SK-N-SH (cell line): ENCODE results near the gene ANKMY1. TPM values are rescaled to one million over a fixed set of nuclear protein-coding genes. Genes with fewer than 3 reads are reported as not detected.

ENCODE experiments used
- CTCF ChIA-PET: fragments of 300-600, 350-600 bp; formaldehyde crosslinking; extraction: SDS; loops from one replicate; lab custom pipeline; 2021; lab: Yijun Ruan, JAX
- POLR2A ChIA-PET: fragments of 350-600 bp; sonication (Branson Sonifier 250); formaldehyde crosslinking; extraction: SDS; loops from one replicate; lab custom pipeline; 2020; ENCODE audit warnings: antibody characterized with exemption, inconsistent platforms; lab: Yijun Ruan, JAX
- DNase-seq: peaks from one replicate; pipeline ENCODE4 v3.0.0; 2012
- H2AFZ ChIP-seq: fragments of 200-600 bp; sonication (generic); 2 replicates; pipeline ENCODE4 v1.8.1; 2016; ENCODE audit warnings: antibody characterized with exemption, mild to moderate bottlenecking, low read depth
- H3F3A ChIP-seq: fragments of 200-600 bp; sonication (generic); replicated peaks from 2 replicates; pipeline ENCODE3; 2016; ENCODE audit warnings: antibody characterized with exemption, mild to moderate bottlenecking; ENCODE audit not compliant: insufficient read depth
- H3K27ac ChIP-seq, 2 experiments: fragments of 200-500 bp in 1 of 2; fragments of 200-600 bp in 1 of 2; sonication (Bioruptor generic) in 1 of 2; sonication (generic), shearing (Covaris generic) in 1 of 2; 2 replicates each; pipeline versions ENCODE4 v1.5.1 to v1.6.1; 2014 to 2016; ENCODE audit warnings: low read depth in 2 of 2, inconsistent platforms in 1 of 2, low read length in 1 of 2, mild to moderate bottlenecking in 1 of 2, mixed read lengths in 1 of 2
- H3K27me3 ChIP-seq: fragments of 200-600 bp; sonication (generic), shearing (Covaris generic); 2 replicates; pipeline ENCODE4 v1.6.1; 2016; ENCODE audit warnings: mixed run types; ENCODE audit not compliant: insufficient read depth
- H3K36me3 ChIP-seq, 2 experiments: fragments of 200-500 bp in 1 of 2; fragments of 200-600 bp in 1 of 2; sonication (Bioruptor generic) in 1 of 2; sonication (generic) in 1 of 2; replicated peaks in 1 of 2; 2 replicates each; pipeline versions ENCODE3 to v1.5.1; 2014 to 2016; ENCODE audit warnings: low read length in 1 of 2, mild to moderate bottlenecking in 1 of 2; ENCODE audit not compliant: insufficient read depth in 2 of 2, control insufficient read depth in 1 of 2
- H3K4me1 ChIP-seq, 2 experiments: fragments of 200-500 bp in 1 of 2; fragments of 200-600 bp in 1 of 2; sonication (Bioruptor generic) in 1 of 2; sonication (generic), shearing (Covaris generic) in 1 of 2; 2 replicates each; pipeline versions ENCODE4 v1.5.1 to v1.6.1; 2014 to 2016; ENCODE audit warnings: low read depth in 1 of 2, low read length in 1 of 2, mixed run types in 1 of 2; ENCODE audit not compliant: insufficient read depth in 2 of 2, control insufficient read depth in 1 of 2
- H3K4me2 ChIP-seq: fragments of 200-600 bp; sonication (generic), shearing (Covaris generic); 2 replicates; pipeline ENCODE4 v1.6.1; 2017; ENCODE audit warnings: mixed run types
- H3K4me3 ChIP-seq, 2 experiments: fragments of 200-500 bp in 1 of 2; fragments of 200-600 bp in 1 of 2; sonication (Bioruptor generic) in 1 of 2; sonication (generic), shearing (Covaris generic) in 1 of 2; 2 replicates each; pipeline versions ENCODE4 v1.5.1 to v1.8.1; 2014 to 2016; ENCODE audit warnings: low read depth in 2 of 2, inconsistent platforms in 1 of 2, low read length in 1 of 2, mild to moderate bottlenecking in 1 of 2, mixed read lengths in 1 of 2, moderate library complexity in 1 of 2
- H3K79me2 ChIP-seq: fragments of 200-600 bp; sonication (generic); 2 replicates; pipeline ENCODE4 v1.8.1; 2017; ENCODE audit warnings: mild to moderate bottlenecking; ENCODE audit not compliant: insufficient read depth
- H3K9ac ChIP-seq: fragments of 200-600 bp; sonication (generic); 2 replicates; pipeline ENCODE4 v1.6.1; 2017; ENCODE audit warnings: mixed run types
- H3K9me2 ChIP-seq: fragments of 200-600 bp; sonication (generic); 2 replicates; pipeline ENCODE4 v1.6.1; 2017; ENCODE audit warnings: mixed run types
- H3K9me3 ChIP-seq: fragments of 200-600 bp; sonication (generic); 2 replicates; pipeline ENCODE4 v1.6.1; 2017; ENCODE audit warnings: mixed run types, mild to moderate bottlenecking, moderate library complexity
- H4K20me1 ChIP-seq: fragments of 200-600 bp; sonication (generic); 2 replicates; pipeline ENCODE4 v1.6.1; 2017; ENCODE audit warnings: mild to moderate bottlenecking, mixed run types; ENCODE audit not compliant: insufficient read depth
- CTCF ChIP-seq: fragments of 200-600 bp; sonication (generic); IDR thresholded peaks from 2 replicates; pipeline ENCODE4 v1.6.1; 2017; ENCODE audit warnings: antibody characterized with exemption, mild to moderate bottlenecking, moderate library complexity
- ELF1 ChIP-seq: IDR thresholded peaks from 2 replicates; pipeline ENCODE4 v1.4.0; 2012
- EP300 ChIP-seq, 2 experiments: IDR thresholded peaks; 2 replicates each; pipeline versions ENCODE4 v1.4.0 to v1.6.1; 2012; ENCODE audit warnings: borderline replicate concordance in 1 of 2, low read depth in 1 of 2, low read length in 1 of 2
- EZH2phosphoT487 ChIP-seq: fragments of 200-600 bp; sonication (generic); IDR thresholded peaks from 2 replicates; pipeline ENCODE4 v1.6.1; 2017; ENCODE audit warnings: low read depth, mixed run types, mild to moderate bottlenecking, antibody characterized with exemption, moderate library complexity, borderline replicate concordance
- FOSL2 ChIP-seq: IDR thresholded peaks from 2 replicates; pipeline ENCODE4 v1.4.0; 2012; ENCODE audit warnings: low read depth, mild to moderate bottlenecking, moderate library complexity, borderline replicate concordance
- FOXJ3 ChIP-seq: sonication (generic); formaldehyde crosslinking; IDR thresholded peaks from 2 replicates; pipeline ENCODE4 v1.5.1; 2020; ENCODE audit warnings: mild to moderate bottlenecking, missing genetic modification reagents
- GATA2 ChIP-seq: sonication (generic); formaldehyde crosslinking; IDR thresholded peaks from 2 replicates; pipeline ENCODE4 v1.5.0; 2020; ENCODE audit warnings: mild to moderate bottlenecking, missing genetic modification reagents
- JUND ChIP-seq: IDR thresholded peaks from 2 replicates; pipeline ENCODE4 v1.4.0; 2012
- MEF2A ChIP-seq: IDR thresholded peaks from 2 replicates; pipeline ENCODE4 v1.4.0; 2012; ENCODE audit warnings: low read depth, borderline replicate concordance
- MXI1 ChIP-seq: IDR thresholded peaks from 2 replicates; pipeline ENCODE4 v1.6.1; 2012; ENCODE audit warnings: mild to moderate bottlenecking, low read depth, low read length, improper control_type of control experiment
- NRF1 ChIP-seq: IDR thresholded peaks from 2 replicates; pipeline ENCODE4 v1.6.1; 2012; ENCODE audit warnings: low read depth, mild to moderate bottlenecking, low read length
- POLR2AphosphoS5 ChIP-seq: IDR thresholded peaks from 2 replicates; pipeline ENCODE4 v1.6.1; 2012; ENCODE audit warnings: low read depth, low read length
- RAD21 ChIP-seq: IDR thresholded peaks from 2 replicates; pipeline ENCODE4 v1.6.1; 2012; ENCODE audit warnings: mild to moderate bottlenecking, low read length
- RCOR1 ChIP-seq: fragments of 150-350 bp; IDR thresholded peaks from 2 replicates; pipeline ENCODE4 v1.6.1; 2017; ENCODE audit warnings: antibody characterized with exemption, low read length
- RFX5 ChIP-seq: IDR thresholded peaks from 2 replicates; pipeline ENCODE4 v1.6.1; 2012; ENCODE audit warnings: mild to moderate bottlenecking, improper control_type of control experiment, low read length
- RXRA ChIP-seq: IDR thresholded peaks from 2 replicates; pipeline ENCODE4 v1.4.0; 2012; ENCODE audit warnings: low read depth, mild to moderate bottlenecking, borderline replicate concordance
- SMC3 ChIP-seq: IDR thresholded peaks from 2 replicates; pipeline ENCODE4 v1.6.1; 2012; ENCODE audit warnings: low read depth, low read length, improper control_type of control experiment
- TCF12 ChIP-seq: IDR thresholded peaks from 2 replicates; pipeline ENCODE4 v1.4.0; 2012
- YY1 ChIP-seq: IDR thresholded peaks from 2 replicates; pipeline ENCODE4 v1.4.0; 2012; ENCODE audit warnings: low read depth, mild to moderate bottlenecking
- ZBTB33 ChIP-seq: IDR thresholded peaks from 2 replicates; pipeline ENCODE4 v1.4.0; 2012; ENCODE audit warnings: low read depth, borderline replicate concordance
- WGBS: methylation state at CpG from one replicate; pipeline ENCODE4 v1.1.6; 2017; ENCODE audit warnings: low lambda C conversion rate; 5-methylcytosine and 5-hydroxymethylcytosine counted together
- polyA plus RNA-seq, 3 experiments: library from polyadenylated mRNA; depleted of rRNA; stranded (reverse); fragments of >200 nt; gene quantifications; 2 replicates each; pipeline ENCODE4 v1.2.3, GENCODE V29; 2012
- TF ChIP-seq, protein P1 (sequence below): IDR thresholded peaks from 2 replicates; pipeline ENCODE4 v1.6.1; 2012; ENCODE audit warnings: mild to moderate bottlenecking, low read depth, low read length, moderate library complexity
- TF ChIP-seq, protein P2 (sequence below): IDR thresholded peaks from 2 replicates; pipeline ENCODE4; 2012

ANKMY1 gene
- polyA plus RNA-seq, 1 of the 3 experiments (the other 2 are of a cell fraction), result 12.1 TPM

DNA sequence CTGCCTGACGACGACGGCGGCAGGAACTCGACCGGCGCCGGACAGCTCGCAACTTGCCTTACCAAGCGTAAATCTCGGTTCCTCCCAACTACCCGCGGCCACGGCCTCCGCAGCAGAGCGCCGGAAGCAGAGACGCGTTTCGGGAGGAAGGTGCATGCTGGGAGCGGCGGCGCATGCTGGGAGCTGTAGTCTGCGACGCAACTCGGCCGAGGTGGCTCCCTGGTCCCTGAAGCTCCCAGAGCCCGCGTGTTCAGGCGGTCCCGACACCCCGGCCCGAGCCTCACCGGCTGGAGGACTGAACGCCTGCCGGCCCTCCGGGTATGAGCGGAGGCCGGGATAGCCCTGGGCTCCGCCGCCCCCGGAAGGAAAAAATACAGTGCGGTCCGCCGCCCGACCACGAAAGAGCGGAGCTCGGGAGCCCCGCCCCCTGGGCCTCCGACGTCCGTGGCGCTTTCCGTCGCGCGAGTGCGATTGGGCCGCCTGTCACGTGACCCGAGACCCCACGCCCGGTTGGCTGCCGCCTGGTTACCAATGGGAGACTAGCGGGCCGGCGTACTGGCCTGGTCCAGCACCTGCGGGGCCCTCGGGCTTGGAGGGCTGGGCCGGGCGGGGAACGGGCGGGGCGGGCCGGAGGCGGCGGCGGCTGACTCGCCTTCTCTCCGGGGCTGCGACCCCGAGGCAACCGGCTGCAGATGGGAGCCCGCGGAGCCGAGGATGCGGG lies 28.6 kb upstream of the ANKMY1 start, which contains the start of gene CAPN10 (continued):
- TF ChIP-seq, protein P1, sequence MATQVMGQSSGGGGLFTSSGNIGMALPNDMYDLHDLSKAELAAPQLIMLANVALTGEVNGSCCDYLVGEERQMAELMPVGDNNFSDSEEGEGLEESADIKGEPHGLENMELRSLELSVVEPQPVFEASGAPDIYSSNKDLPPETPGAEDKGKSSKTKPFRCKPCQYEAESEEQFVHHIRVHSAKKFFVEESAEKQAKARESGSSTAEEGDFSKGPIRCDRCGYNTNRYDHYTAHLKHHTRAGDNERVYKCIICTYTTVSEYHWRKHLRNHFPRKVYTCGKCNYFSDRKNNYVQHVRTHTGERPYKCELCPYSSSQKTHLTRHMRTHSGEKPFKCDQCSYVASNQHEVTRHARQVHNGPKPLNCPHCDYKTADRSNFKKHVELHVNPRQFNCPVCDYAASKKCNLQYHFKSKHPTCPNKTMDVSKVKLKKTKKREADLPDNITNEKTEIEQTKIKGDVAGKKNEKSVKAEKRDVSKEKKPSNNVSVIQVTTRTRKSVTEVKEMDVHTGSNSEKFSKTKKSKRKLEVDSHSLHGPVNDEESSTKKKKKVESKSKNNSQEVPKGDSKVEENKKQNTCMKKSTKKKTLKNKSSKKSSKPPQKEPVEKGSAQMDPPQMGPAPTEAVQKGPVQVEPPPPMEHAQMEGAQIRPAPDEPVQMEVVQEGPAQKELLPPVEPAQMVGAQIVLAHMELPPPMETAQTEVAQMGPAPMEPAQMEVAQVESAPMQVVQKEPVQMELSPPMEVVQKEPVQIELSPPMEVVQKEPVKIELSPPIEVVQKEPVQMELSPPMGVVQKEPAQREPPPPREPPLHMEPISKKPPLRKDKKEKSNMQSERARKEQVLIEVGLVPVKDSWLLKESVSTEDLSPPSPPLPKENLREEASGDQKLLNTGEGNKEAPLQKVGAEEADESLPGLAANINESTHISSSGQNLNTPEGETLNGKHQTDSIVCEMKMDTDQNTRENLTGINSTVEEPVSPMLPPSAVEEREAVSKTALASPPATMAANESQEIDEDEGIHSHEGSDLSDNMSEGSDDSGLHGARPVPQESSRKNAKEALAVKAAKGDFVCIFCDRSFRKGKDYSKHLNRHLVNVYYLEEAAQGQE, result no peak
- no peak for TF ChIP-seq TCF12
- no peak for TF ChIP-seq GATA2
- no peak for TF ChIP-seq JUND
- no peak for TF ChIP-seq MEF2A
- TF ChIP-seq EP300 (IDR thresholded peaks at IDR 0.05; ENCODE audit: borderline replicate concordance in 1 of 2, low read depth in 1 of 2, low read length in 1 of 2), result no peak
- TF ChIP-seq MXI1, result peak; percentile 78
- TF ChIP-seq NRF1, result 0 out of 2 replicates have a peak, but pooled peaks have one; percentile 18
- TF ChIP-seq FOSL2, result no peak
- TF ChIP-seq EZH2phosphoT487, result no peak

DNA sequence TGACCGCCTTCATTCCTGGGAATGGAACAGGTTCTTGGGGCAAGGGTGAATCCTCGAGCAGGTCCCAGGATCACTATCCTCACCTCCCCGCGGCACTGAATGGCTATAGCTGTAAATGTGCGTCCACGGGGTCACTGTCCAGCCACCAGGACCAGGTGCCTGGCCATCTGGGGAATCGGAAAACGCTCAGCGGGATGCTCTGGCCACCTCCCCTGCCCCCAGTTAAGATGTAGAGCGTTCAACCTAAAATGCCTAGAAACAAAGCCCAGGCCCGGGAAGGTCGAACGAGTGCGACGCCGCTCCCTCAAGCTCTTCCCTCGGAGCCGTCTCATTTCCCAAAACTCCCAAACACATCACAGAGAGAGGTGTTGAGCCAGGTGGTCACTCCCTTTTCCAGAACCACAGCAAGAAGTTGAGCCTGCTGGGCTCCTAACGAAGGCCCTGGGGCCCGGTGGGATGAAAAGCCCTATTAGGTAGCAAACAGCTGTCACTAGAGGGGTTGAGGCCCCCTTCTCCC lies 28.0 kb upstream of the ANKMY1 start:
- DNase-seq, result peak; percentile 30
- CTCF ChIA-PET, result interaction anchor here (0.7 to 5.7 kb wide), 9 partner anchors 12 to 565 kb away, joined by 3 to 31 read pairs (median 3); partner anchors contain the start of gene RNPEPL1
- TF ChIP-seq FOXJ3 (no peak), MEF2A (no peak), SMC3 (no peak), JUND (no peak), RAD21 (no peak), RCOR1 (no peak), RXRA (no peak), ZBTB33 (no peak), CTCF (no peak), GATA2 (no peak), ELF1 (no peak), POLR2AphosphoS5 (no peak), MXI1 (no peak), RFX5 (no peak), FOSL2 (no peak), YY1 (no peak)
- TF ChIP-seq, protein P2, sequence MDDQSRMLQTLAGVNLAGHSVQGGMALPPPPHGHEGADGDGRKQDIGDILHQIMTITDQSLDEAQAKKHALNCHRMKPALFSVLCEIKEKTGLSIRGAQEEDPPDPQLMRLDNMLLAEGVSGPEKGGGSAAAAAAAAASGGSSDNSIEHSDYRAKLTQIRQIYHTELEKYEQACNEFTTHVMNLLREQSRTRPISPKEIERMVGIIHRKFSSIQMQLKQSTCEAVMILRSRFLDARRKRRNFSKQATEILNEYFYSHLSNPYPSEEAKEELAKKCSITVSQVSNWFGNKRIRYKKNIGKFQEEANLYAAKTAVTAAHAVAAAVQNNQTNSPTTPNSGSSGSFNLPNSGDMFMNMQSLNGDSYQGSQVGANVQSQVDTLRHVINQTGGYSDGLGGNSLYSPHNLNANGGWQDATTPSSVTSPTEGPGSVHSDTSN, result no peak

More for the DNA sequence above, 28.0 kb upstream of the ANKMY1 start:
- POLR2A ChIA-PET, result interaction anchor here (0.9 to 3.2 kb wide), 6 partner anchors 12 to 255 kb away, joined by 4 to 25 read pairs (median 12); partner anchors contain the start of genes DUSP28 and RNPEPL1
- peak overlapping the region; percentile 82 to 94; a peak in 3 of 4 replicates for H3K27ac ChIP-seq
- H3K4me2 ChIP-seq, result peak overlapping the region; percentile 95
- under 1% methylated on average over 15 of the region's 20 CpGs for WGBS
- H3K36me3 ChIP-seq, result peaks cover 8 to 22% of the 10 kb centered on the region in 2 experiments
- no peaks in the 10 kb centered on the region for H3K9me2 ChIP-seq
- peak overlapping the region; percentile 96 to 100 for H3K4me3 ChIP-seq
- H4K20me1 ChIP-seq, result peaks cover 24% of the 10 kb centered on the region
- H3K9ac ChIP-seq, result peak overlapping the region; percentile 93
- 0 out of 2 replicates have a peak overlapping the region, but pooled peaks have one; percentile 63 for H2AFZ ChIP-seq
- no peaks in the 10 kb centered on the region for H3K9me3 ChIP-seq
- peaks cover 90% of the 10 kb centered on the region for H3K79me2 ChIP-seq
- H3K4me1 ChIP-seq, result peaks cover 17 to 28% of the 10 kb centered on the region in 2 experiments; a peak in 3 of 4 replicates
- H3F3A ChIP-seq, result no peaks in the 10 kb centered on the region
- H3K27me3 ChIP-seq, result no peaks in the 10 kb centered on the region
